Measurements from ENCODE around the gene ZSWIM4.

Gene ZSWIM4

DNA sequence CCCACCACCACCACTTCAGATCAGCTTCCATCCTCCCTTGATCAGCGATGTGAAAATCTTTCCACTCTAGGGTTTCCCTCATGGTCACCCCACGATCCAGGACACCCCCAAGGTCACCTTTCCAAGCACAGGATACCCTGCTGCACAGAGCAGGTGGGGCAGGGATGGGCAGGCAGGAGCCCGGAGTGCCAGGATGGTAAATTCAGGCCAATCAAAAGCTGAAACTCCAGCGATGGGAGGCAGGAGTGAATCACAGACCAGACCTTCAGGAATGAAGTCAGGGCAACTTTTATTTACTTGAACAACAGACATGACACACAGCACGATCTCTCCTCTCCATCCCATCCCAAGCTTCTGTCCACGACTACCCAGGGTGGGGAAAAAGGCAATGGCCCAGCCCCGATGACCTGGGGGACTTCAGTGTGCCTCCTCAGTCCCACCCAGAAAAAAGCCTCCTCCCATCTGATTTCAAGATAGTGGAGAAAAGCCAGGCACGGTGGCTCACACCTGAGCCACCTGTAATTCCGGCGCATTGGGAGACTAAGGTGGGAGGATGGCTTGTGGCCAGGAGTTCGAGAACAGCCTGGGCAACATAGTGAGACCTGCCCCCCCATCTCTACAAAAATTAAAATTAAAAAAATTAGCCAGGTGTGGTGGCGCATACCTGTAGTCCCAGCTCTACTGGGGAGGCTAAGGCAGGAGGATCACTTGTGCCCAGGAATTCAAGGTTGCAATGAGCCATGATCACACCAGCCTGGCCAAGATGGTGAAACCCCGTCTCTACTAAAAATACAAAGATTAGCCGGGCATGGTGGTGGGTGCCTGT, 39.2 kb downstream of the ZSWIM4 start:
- DNase-seq (ENCODE audit: low read depth in 2 of 2): no peak

DNA sequence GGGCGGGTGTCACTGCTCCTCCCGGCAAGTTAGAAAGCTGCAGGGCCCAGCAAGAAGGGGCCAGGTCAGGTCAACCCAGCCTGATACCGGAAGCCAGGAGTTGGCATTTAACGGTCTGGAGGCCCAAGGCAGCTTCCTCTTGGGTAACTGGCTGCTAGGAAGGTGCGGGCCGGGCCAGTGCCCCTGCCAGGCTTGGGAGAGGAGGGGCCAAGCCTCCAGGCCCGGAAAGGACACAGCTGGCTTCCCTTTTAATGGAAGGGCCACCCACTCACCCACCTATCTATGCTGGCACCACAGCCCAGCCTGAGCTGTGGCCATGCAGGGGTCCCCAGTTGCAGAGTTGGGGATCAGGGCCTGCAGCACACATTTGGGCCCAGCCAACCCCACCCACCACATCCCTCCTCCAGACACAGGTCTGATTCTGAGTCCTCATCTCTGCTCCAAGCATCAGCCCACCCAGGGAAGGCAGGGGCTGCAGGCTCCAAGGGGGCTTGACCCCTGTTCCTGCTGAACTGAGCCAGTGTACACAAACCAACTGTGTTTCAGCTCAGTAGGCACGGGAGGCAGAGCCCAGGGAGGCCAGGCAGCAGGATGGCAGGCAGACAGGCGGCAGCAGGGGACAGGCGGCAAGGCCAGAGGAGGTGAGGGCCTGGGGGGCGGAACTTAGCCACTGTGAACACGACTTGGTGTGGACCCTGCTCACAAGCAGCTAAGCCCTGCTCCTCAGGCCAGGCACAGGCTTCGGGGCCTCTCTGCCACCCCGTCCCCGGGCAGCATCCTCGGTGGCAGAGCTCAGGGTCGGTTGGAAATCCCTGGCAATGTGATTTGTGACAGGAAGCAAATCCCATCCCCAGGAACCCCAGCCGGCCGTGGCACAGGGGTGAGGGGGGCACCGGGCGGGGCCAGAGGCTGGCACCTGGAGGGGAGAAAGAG, 40.8 kb downstream of the ZSWIM4 start:
- no peak for DNase-seq (ENCODE audit: low read depth in 2 of 2)

DNA sequence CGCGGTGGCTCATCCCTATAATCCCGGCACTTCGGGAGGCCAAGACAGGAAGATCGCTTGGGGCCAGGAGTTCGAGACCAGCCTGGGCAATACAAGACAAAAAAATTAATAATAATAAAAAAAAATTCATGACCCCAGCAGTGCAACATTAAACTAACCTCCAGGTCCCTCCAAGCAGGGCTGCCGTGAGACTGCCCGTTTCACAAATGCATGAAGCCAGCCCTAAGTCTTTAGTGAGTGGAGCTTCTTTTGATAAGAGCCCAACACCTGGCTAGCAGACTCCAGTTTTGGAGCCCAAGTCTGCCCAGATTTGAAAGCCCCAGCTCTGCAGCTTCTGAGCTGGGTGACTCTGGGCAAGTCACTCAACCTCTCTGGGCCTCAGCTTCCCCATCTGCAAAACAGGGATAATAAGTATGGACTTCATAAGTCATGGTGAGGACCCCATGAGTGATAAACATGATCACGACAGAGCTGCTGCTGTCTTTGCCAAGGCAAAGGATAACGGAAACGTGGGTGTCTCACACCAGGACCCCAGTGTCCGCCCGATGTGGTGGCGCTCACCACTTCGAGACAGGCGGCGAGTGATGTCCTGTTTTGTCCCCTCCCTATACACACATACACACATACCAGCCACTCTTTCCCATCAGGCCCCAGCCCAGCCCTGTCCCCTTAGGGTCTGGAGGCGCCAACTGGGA, 43.3 kb downstream of the ZSWIM4 start:
- no peak for DNase-seq (ENCODE audit: low read depth in 2 of 2)

DNA sequence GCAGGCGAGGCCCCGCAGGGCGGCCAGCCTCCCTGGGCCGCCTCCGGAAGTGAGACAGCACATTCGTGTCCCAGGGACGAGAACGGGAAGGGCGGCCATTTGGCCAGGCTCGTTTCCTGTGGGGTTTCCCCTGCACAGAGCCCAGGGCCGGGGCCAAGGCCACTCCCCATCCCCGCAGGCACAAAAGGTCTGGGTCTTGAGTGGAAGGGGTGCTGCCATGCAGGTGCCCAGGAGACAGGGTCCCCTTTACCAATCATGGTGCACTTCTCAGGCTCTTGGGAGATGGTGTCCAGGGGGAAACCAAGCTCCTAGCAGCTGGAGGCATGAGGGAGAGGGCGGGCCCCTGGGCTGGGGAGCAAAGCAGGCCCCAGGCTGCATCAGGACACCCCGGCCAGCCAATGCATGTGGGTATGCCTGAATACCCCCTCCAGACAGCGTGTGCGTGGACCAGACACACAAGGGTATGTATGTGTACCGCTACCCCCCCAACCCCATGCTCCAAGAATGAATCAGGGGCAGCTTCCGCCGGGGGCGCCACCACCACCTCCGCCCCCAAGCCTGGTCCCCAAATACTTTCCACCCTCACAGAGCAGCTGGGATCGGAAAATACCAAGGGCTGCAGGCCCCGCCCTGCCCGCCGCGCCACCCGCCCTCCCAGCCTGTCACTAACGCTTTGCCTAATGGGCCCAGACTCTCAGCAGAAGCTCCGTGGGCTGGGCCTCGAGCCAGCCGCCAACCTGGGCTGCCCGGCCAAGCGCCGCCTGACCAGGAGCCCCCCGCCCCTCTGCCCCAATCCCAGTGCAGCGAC, 44.1 kb downstream of the ZSWIM4 start:
- peak; percentile 85 to 87 for DNase-seq (ENCODE audit: low read depth in 2 of 2)

DNA sequence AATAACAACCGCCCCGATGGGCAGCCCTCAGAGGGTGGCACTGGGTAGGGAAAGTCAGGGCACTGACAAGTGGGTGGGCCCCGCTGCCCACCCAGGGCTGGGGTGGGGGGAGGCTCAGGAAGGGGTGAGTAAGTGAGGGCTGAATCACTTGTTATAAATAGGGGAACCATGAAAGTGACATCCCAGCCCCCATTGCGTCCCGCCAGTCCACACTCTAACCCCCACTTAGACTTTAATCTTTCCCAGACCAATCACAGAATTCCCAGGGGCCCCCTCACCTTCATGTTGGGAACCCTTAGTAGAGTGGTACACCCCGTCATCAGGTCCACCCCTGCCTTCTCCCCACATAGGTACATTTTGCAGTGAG, 44.7 kb downstream of the ZSWIM4 start:
- DNase-seq (ENCODE audit: low read depth in 2 of 2): peak; percentile 50 to 60

DNA sequence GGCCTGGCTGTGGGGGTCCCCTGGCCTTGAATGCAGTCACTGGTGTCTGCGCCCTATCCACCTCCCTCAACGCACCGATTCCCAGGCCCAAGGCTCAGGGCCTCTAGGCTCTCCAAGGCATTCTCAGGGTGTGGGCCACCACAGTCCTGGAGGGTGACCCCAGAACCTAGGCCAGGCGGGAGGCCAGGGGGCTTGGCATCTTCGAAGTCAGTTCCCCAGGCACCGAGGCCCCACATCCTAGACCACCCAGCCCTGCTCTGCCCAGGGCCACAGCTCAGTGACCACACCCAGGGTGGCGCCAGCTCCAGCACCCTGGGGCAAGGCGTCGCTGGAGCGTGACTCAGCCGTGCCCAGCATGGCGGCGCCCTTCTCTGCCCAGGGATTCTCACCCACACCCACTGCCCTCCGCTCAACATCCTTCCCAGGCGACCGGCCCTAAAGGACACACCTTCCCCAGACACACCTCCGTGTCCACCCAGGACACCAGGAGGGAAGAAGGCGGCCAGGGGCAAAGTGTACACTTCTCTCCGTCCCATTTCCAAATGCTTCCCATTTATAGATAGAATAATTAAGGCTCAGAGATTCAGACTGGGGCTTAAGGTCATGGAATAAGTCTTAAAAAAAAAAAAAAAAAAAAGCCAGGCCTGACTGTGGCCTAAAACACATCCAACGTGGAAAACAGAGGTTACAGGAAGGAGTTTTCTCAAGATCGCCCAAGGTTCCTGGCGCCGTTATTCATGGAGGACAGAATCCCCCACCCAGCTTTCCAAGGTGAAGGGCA, 45.3 kb downstream of the ZSWIM4 start:
- DNase-seq (ENCODE audit: low read depth in 2 of 2): no peak

DNA sequence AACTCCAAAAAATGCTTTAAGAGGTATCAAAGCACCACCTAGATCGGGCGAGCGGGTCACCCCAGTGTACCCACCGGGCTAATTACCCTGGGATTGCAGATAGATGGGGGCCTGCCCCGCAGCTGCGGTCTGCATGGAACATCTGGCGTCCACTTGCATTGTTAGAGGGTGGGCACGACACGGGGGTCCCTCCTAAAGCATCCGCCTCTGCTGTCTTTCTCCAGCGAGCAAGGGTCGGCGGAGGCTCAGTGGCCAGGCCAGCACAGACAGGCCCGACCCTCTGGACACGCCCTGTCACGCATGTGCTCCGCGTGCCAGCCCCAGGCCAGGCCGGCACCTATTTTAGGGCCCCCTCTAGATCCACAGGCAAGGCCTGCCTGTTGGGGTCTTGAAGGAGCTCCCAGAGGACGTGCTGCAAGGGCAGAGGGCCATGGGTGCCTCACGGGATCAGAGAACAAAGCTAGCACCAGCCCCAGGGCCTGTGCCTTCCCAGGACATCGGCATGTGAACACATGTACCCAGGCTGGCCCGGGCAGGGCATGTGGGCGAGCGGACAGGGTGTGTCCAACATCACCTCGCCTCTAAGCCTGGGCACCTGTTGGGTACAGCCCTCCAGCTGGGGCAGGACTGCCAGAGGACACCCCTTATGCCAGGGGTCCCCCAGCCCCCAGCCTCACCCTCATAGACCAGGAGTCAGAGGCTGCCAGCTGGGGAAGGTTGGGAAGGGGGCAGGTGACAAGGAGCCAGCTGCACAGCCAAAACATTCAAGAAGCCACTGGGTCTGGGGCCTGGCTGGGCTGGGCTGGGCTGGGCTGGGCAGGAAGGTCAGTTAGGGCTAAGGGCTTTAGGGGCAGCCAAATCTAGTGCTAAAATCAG, 46.1 kb downstream of the ZSWIM4 start:
- DNase-seq (ENCODE audit: low read depth in 2 of 2): no peak

DNA sequence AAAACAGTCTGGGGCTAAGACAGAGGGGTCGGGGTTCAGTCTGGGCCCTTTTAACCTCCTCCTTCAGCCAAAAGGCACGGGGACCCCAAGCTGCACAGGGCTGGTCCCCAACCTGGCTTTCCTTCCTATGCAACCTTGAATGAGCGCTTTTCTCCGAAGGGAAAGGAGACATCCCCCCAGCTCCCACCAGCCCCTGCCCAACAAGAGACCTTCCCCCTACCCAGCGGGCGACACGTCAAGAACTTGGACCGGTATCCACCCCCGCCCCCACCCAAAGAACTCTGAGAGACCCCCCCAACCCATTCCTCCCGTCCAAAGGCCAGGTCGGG, 46.7 kb downstream of the ZSWIM4 start:
- DNase-seq (ENCODE audit: low read depth in 2 of 2): no peak

DNA sequence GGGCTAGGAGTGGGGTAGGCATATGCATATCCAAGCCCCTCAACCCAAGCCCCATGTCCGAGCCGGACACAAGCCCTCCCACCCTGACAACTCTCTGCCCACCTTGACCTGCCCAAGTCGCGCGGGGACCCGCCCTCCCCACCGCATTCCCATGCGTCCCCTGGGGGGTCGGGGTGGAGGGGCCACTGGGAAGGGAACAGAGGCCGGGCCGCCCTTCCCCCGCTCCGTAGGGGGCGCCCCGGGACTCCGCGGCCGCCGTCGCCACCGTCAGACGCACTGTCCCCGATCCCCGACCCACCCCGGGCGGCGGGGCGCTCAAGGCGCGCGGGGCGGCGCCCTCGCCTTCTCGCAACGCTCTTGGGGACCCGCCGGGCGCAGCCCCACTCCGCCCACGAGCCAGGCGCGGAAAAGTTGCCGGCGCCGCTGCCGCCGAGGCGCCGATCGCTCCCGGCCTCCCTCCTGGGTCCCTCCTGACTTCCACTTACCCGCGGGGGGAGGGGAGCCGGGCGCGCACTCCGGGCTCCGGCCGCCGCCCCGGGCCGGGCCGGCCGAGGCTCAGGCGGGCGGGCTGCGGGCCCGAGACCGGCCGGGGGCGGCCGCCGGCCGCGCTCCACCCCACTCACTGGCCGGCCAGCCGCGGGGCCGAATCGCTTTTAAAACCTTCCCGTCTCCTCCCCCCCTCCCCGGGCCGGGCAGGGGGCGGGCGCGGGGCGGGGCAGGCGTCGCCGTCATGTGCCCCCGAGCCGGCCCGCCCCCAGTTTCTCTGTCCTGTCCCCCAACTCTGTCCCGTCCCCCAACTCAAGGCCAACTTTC, 47.3 kb downstream of the ZSWIM4 start:
- DNase-seq (ENCODE audit: low read depth in 2 of 2): peak; percentile 45 to 59

DNA sequence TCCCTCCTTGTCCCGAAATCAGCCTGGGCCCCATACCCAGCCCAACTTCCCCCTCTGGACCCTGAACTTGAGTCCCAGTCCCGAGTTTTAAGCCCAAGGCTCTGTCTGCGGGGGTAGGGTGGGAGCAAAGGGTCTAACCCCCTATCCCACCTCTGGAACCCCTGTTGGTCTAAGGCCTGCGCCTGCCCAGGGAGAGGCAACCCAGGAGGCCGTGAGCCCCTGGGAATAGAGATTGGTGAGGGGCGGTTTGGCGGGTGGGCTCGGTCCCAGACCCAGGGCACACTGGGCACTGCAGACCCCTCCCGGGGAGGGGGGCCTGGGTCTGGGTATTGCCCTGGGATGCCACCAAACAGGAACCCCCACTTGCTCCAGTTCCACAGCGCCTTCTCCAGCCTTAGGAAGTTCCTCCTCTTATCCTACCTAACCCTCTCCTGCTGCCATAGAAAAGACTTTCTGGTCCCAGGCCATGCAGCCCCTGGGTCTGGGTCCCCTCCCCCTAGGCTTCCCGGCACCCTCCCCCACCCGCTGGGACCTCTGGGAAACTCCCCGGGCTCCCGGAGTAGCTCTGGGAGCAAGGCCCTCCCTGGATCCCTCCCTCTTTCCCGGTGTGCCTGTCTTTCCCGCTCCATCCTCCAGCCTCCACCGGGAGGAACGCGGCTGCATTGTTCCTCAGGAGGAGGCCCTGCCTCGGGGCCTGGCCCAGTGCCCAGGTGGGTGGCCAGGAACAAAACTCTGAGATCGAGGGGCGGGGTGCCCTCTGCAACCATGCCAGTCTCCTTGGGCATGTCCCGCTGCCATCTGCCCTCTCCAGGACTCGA, 48.1 kb downstream of the ZSWIM4 start:
- DNase-seq (ENCODE audit: low read depth in 2 of 2): no peak

DNA sequence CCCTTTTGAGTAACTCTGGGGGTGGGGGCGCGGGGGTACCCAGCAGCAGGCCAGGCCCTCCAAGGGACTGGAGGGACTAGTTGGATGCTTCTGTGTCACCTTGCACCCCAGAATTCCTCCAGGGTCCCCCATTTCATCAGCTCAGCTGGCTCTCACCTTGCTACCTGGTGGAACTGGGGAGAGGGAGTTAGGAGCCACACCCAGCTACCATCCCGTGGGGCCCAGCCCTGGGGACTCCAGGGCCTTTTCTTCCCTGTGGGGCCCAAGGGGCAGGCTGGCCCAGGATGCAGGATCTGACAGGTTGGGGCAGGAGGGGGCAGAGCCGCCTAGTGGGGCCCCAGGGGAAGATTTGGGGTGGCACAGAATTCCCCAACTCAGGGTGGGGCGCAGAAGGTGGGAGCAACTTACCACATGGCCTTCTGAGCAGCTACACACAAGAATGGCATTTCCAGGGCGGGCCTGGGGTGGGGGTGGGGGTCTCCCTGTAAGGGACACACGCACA, 48.9 kb downstream of the ZSWIM4 start:
- no peak for DNase-seq (ENCODE audit: low read depth in 2 of 2)

DNA sequence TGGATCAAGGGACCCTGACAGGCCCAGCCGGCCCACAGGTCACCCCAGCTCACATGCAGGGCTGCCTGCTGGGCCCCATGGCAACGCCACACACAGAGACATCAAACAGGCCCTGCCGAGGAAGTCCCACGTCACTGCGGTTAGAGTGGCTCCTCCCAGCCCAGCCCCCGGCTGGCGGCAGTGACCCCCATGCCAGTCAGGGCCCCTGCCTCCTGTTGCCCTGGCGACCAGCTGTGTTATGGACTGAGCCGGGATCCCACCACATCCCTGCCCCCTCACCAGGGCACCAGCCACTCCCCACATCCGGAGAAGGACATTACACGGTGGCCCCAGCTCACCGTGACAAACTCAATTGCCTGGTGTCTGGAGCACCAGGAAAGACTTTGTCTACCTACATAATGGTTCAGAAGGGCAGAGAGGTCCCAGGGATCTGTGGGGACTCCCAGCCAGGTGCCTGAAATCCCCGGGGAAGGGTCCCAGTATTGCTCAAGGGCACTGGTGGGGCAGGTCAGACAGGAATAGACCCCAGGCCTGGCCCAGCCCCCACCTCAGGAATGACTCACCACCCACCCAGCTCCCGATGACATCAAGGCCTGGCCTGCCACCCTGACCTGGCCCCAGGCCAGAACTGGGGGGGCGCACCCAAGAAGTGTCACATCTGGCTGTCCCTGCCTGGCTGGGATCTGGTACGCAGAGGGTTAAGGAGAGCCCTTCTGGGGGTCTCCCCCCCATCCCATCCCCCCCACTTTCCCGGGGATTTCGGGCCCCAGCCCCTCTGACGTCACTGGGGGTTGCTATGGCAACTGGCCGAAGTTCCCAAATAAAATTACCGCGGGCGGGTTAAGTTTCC, 51.5 kb downstream of the ZSWIM4 start:
- DNase-seq (ENCODE audit: low read depth in 2 of 2): peak; percentile 91

DNA sequence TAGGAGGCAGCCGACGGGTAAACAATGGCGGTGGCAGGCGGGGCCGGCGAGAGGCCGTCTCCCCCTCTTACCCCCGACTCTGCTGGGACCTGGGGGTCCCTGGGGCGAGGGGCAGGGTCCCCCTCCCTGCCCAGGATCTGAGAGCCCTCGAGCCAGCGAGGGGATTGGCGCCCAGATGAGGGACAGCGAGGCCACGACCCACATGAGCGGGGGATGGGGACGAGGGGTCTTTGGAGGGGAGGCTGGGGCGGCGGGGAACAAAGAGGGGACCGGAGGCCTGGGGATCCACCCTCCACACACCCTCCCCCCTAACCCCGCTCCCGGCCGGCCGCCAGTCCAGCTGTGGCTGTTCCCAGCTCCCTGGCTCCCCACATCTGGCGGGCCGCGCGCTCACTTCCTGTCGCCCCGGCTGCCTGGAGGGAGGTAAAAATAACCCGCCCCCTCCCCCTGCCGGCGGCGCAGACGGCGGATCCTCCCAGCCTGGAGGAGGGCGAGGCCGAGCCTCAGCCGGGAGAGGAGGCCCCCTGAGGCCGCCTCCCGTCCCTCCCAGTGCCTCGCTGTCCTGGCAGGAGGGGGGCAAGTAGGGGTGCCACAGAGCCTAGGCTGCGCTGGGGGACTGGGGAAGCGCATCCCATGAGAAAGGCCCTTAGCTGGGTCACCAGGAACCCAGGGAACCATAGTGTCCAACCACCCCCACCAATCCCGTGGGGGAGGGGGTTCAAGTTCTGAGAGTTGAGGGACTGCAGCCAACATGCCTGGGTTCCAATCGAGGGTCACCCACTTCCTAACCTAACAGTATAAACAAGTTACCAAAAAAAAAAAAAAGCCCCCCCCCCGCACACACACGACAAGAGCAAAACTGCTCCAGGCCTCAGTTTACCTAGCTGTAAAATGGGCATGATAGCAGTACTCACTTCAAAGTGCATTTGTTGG, 52.4 kb downstream of the ZSWIM4 start:
- DNase-seq (ENCODE audit: low read depth in 2 of 2): peak; percentile 59 to 61

DNA sequence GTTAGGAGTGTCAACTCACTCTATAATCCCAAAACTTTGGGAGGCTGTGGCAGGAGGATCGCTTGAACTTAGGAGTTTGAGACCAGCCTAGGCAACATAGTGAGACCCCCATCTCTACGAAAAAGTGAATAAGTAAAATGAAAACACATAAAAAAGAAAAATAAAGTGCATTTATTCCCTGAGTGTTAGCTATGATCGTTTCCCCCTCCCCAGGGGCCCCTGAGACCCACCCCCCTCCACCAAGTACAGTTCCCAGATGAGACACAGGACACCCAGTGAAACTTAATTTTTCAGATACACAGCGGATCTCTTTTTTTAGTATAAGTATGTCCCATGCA, 53.1 kb downstream of the ZSWIM4 start:
- DNase-seq (ENCODE audit: low read depth in 2 of 2): no peak

DNA sequence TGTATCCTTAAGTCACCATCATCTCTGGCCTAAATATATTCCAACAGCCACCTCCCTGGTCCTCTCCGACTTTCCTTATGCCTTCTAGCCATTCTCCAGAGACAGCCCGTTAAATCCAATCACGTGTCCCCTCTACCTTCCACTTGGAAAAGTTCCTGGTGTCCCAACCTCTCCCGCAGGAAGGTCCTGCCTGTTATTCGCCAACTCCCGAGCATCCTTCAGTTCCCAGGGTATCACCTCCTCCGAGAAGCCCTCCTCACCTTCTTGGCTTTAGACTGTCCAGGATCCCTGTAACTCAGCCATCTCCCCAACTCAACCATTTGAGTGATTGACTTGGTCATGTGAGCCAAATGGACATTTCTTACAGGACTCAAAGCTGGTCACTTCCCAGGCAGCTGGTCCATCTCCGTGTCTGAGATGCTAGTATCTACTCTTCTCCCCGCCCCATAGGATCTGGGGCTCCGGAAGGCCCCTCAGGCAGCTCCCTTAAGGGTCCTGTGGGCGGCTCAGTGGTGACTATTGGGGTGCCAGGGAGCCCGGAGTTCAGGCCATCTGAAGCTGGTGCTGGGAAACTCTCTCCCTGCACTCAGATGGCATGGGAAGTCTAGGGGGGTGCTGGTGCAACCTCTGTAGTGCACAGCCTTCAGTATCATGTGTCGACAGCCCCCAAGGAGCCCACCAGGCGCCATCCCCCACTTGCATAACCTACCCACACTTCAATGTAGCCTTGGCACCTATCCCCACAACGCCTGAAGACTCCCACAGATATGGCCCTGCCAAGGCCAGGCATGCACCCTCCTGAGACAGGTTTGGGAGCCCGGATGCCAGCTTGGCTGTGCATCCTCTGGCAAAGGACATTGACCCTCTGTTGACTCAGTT, 53.8 kb downstream of the ZSWIM4 start:
- no peak for DNase-seq (ENCODE audit: low read depth in 2 of 2)

Data from activated CD8-positive, alpha-beta memory T cell treated with anti-CD3 and anti-CD28 coated beads for 4 hours (primary cell).